GM10266 (cell line): Measurements from ENCODE around the gene KCND3.

Experiments
- DNase-seq: peaks from one replicate; pipeline ENCODE4 v3.0.0; 2012; ENCODE audit errors: extremely low spot score
- CTCF ChIP-seq: IDR thresholded peaks from 2 replicates; pipeline ENCODE4 v1.5.1; 2012; ENCODE audit warnings: mild to moderate bottlenecking, low read depth; ENCODE audit not compliant: control insufficient read depth, insufficient read depth; ENCODE audit errors: missing control alignments

The KCND3 gene

GRCh38 chr1:112002514-112002913 lies 13.0 kb upstream of the KCND3 start:
- no peak for TF ChIP-seq CTCF
- no peak for DNase-seq

- TF ChIP-seq CTCF, result no peak
- DNase-seq, result no peak
Measured at GRCh38 chr1:112001436-112001835, 12.0 kb upstream of the KCND3 start.

- no peak for TF ChIP-seq CTCF
- no peak for DNase-seq
Measured at GRCh38 chr1:112000048-112000447, 10.6 kb upstream of the KCND3 start.

GRCh38 chr1:111998332-111998731 lies 8.9 kb upstream of the KCND3 start:
- TF ChIP-seq CTCF, result no peak

GRCh38 chr1:111992476-111992875 lies 3.0 kb upstream of the KCND3 start:
- TF ChIP-seq CTCF, result no peak
- no peak for DNase-seq

More at GRCh38 chr1:111998332-111998731, 8.9 kb upstream of the KCND3 start:
- DNase-seq, result no peak

GRCh38 chr1:111990878-111991718 lies 1.6 kb upstream of the KCND3 start:
- TF ChIP-seq CTCF, result no peak
- DNase-seq, result no peak
